GM21447 (cell line): ENCODE data around the gene KNOP1.

Source experiments
- ATAC-seq: cut with Tn5 transposase; IDR thresholded peaks from one replicate; pipeline ENCODE4 v1.9.1; 2021; ENCODE audit not compliant: unreplicated experiment

Gene KNOP1

DNA sequence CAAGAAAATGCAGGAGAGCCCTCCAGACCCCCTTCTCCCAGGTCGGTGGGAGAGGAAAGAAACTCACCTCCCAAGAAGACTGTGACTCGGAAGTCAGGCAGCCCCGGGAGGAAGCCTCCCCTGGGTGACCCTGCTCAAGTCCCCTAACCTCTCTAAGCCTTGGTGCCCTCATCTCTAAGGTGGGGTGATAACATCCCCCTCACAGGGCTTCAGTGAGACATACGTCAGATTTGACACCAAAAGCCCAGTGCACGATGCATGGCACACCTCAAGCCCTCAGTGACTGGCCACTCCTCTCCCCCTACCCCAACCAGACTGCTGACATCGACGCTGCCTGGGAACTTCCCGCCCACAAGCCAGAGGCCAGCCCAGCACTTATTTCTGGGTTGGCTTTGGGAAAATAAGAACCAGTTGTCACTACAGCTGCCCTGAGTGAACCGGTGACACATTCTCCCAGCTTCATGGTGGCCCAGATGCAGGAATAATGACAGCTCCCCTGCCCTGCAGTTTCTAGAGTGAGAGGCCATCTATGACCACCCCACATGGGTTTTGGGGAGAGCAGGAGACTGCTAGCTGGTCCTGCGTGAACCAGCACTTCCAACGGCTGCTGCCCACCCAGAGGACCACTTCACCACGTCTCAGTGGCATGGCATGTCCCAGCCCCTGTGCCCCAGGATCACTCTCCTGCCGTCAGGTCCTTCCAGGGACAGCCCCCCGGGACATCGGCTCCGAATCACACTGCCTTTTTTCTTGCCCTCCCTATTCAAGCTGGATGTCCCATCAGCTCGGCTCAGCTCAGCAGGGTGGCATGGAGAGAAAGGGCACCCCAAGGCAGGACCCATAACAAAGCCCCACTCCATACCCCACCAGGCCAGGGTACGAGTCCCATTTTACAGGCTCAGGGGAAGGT is 9.5 kb downstream of the KNOP1 start:
- no peak for ATAC-seq

- no peak for ATAC-seq
These were observed 10.3 kb downstream of the KNOP1 start for GRCh38 chr16:19707569-19708295.

- no peak for ATAC-seq
These were observed 11.2 kb downstream of the KNOP1 start for GRCh38 chr16:19706846-19707245.

- ATAC-seq: no peak
These were observed 12.2 kb downstream of the KNOP1 start for GRCh38 chr16:19705843-19706242.

GRCh38 chr16:19705146-19705501 is 12.9 kb downstream of the KNOP1 start:
- no peak for ATAC-seq

DNA sequence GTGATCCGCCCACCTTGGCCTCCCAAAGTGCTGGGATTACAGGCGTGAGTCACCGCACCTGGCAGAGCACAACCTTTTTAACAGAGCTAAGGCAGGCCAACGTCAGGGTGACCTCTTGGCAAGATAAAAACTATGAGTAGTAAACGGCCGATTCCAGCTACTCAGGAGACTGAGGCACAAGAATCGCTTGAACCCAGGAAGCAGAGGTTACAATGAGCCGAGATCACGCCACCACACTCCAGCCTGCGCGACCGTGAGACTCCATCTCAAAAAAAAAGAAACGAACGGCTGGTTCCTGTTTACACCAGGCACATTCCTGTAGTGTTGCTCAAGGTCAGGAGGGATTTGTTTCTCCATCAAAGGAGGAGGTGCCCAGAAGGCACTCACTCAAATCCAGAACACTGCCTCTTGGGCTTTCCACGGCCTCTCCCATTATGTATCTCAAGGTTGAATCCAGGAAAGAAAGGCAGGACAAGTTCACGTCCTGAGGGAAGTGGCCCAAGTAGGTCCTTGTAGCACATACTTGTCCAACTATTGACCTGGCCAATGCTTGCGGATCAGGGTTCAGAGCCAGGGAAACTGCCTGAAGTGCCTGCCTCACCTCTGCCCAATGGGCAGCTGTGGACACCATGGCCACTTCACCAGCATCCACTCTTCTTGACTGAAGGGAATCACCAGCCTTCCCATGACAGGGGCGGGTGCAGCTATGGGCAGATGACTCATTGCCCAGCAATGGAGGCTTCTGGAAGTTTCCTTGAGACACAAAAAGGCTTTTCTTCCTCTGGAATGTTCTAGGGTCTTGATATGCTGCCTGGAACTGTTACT is 13.5 kb downstream of the KNOP1 start:
- no peak for ATAC-seq

DNA sequence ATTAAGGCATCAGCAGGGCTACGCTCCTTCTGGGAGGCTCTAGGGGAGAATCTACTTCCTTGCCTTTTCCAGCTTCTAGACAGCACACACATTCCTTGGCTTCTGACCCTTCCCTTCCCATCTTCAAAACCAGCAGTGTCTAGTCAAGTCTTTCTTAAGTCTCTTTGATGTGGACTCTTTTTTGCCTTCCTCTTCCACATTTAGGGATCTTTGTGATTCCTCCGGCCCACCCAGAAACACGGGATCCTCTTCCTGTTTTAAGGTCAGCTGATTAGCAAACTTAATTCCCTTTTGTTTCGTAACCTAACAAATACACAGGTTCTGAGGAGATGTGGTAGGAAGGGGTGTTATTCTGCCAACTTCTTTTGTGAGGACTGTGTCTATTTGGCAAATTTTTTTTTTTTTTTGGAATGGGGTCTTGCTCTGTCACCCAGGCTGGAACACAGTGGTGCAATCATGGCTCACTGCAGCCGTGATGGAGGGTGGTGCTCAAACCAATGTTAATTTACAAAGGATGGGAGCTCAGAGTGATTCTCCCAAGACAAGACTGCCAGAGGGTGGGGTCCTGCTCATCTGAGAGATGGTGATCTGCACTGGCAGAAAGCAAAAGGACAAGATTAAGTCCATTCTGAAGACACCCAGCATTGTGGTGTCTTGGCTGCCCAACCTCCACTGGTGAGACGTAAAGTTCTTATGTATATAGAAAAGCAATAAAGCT is 14.7 kb downstream of the KNOP1 start:
- ATAC-seq: no peak

DNA sequence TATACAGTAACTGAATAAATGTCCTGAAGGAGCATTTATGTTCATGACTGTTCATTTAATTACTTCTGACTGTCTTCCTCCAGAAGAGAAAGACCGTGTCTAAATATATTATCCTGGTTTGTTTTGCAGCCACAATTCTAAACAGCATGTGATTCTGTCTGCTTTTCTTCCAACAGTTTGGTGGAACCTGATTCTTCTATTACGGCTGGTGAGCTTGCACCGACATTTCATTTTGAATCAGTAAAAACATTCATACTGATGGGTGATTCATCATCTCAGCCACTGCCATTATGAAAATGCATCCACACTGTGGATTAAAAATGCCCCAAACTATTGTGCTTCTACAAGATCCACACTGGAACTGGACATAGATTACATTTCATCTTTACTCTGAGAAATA is 16.9 kb downstream of the KNOP1 start:
- no peak for ATAC-seq

- no peak for ATAC-seq
These were observed 17.7 kb downstream of the KNOP1 start for GRCh38 chr16:19700319-19700781.

DNA sequence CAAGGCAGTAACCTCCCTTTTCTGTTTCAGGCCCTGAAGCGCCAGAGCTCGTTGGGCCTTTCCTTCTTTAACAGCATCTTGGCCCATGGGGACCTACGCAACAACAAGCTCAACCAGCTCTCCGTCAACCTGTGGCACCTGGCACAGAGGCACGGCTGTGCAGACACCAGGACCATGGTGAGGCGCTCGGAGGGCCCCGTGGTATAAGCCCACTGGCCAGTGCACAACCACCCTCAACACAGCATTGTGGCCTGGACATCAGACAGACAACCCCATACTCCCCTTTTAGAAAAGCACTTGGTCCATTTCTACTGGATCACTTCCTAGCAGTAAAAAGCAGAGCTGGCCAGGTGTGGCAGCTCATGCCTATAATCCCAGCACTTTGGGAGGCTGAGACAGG is 18.6 kb downstream of the KNOP1 start:
- ATAC-seq: no peak

DNA sequence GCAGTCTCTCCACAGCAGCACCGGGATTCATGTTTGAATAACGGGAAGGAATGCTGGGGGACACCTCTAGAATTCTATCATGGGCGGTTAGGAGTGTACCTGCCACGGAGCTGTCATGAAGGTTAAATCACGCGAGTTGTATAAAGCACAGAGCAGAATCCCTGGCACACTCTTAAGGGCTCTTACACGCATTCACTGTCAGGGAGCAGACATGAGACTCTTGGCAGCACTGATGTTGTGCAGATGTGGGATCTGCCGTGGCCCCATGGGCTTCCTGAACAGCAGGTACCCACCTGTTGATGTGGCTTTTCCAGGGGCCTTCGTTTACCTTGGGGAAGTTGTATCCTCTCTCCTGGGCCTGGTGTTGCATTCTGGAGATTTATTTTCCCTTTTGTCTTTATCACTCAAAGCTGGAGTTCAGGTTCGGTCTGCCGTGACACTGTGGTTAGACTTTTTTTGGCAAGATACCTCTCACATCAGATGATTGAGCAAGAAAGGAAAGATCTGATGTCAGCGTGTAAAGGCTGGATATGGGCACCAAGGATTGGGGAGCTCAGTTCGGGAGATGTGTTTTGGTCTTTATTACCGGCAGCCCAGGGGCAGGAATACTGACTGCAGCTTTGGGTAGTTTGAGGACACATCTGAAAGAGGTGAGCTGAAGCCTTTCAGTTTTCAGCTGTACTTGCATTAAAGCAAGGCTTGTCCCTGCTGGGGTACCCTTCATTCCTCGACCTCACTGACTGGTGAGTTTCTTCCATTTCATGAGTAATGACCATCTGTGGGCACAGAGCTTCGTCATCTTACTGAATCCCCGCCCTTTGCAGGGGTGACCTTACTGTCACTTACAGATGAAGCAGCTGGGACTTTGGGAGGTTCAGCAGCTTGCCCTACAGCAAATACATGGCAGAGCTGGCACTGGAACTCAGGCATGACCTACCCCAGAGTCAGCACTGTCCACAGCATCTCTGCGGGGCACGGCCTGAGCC is 19.3 kb downstream of the KNOP1 start:
- ATAC-seq: no peak

DNA sequence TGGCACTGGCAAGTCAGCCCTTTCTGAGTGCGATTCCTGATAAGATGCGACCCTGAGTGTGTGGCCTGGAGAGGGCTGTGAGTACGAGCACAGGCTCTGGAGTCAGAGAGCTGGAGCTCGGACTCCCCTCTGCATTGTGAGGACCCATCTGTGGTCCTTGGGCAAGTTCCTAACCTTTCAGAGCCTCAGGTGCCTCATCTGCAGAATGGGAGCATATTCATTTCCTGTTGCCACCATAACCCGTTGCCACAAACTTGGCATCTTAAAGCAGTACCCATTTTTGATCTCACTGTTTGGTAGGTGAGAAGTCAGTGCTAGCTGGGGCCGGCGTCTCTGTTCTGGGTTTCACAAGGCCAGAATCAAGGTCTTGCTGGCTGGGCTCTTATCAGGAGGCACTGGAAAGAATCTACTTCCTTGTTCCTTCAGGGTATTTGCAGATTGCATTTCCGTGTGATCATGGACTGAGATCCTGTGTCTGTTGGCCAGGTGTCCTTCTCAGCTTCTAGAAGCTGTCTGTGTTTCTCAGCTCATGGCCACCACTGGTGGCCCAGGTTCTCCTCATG is 20.2 kb downstream of the KNOP1 start:
- ATAC-seq: no peak

- no peak for ATAC-seq
These were observed 21.1 kb downstream of the KNOP1 start for GRCh38 chr16:19696961-19697360.

GRCh38 chr16:19696328-19696727 is 21.7 kb downstream of the KNOP1 start:
- no peak for ATAC-seq

GRCh38 chr16:19694989-19695388 is 23.0 kb downstream of the KNOP1 start:
- ATAC-seq: no peak

GRCh38 chr16:19691161-19691711 is 26.8 kb downstream of the KNOP1 start:
- ATAC-seq: no peak

DNA sequence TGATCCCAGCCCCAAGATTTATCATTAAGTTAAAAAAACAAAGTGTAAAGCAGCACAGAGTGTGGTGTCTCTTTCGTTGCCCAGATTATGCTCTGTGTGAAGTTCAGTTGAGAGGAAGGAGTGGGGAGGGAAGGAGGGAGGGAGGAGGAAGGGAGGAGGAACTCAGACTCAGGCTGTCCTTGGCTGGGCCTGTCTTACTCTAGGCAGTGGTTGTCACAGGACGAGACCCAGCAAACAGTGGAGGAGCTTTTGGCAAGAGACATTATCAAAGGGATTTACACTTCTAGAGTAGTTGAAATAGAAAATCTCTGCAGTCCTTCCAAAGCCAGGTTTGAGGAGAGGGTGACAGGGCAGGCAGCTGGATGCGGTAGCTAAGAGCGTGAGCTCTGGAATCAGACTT is 27.8 kb downstream of the KNOP1 start:
- no peak for ATAC-seq

- ATAC-seq: no peak
These were observed 28.7 kb downstream of the KNOP1 start for GRCh38 chr16:19689342-19689741.
